GM12878 (cell line): Measurements from ENCODE around the gene AURKA. TPM values are rescaled to one million over a fixed set of nuclear protein-coding genes. Genes with fewer than 3 reads are reported as not detected.

Source experiments
- ATAC-seq: fragments of 200-7000 bp; cut with Tn5 transposase; 3 replicates; pipeline ENCODE4 v1.9.1; 2020; ENCODE audit warnings: mild to moderate bottlenecking, moderate library complexity
- BruUV-seq: library from RNA; stranded (reverse); fragments of 400-500 nt; replicated peaks from 2 replicates; lab custom pipeline; 2021; lab: Mats Ljungman, UMichigan
- CTCF ChIA-PET: fragments of 300-600 bp; sonication (Branson Sonifier 250); formaldehyde crosslinking; extraction: SDS; loops from one replicate; lab custom pipeline; 2021; ENCODE audit warnings: inconsistent platforms; lab: Yijun Ruan, JAX
- POLR2A ChIA-PET: fragments of 350-600 bp; formaldehyde crosslinking; extraction: SDS; loops from one replicate; lab custom pipeline; 2021; ENCODE audit warnings: inconsistent platforms; lab: Charles Lee
- RAD21 ChIA-PET: fragments of 300-600 bp; sonication (Branson Sonifier 250); formaldehyde crosslinking; loops from one replicate; lab custom pipeline; 2023; ENCODE audit warnings: antibody characterized with exemption; ENCODE audit not compliant: unreplicated experiment; lab: Charles Lee
- SMC1A ChIA-PET: fragments of 300-600 bp; sonication (Branson Sonifier 250); formaldehyde crosslinking; loops from one replicate; lab custom pipeline; 2023; ENCODE audit not compliant: unreplicated experiment, uncharacterized antibody; lab: Charles Lee
- DNase-seq: peaks from one replicate; pipeline ENCODE4 v3.0.0-alpha.2; 2011; ENCODE audit warnings: low read depth, low spot score
- FAIRE-seq: peaks from 3 replicates; lab custom pipeline; 2011; peaks lifted over from hg19 to GRCh38; lab: Jason Lieb, UNC
- H2AFZ ChIP-seq: 2 replicates; pipeline ENCODE4 v1.6.0; 2011; ENCODE audit warnings: low read depth, low read length, control low read depth; ENCODE audit not compliant: control insufficient read depth
- H3K27ac ChIP-seq: 2 replicates; pipeline ENCODE4 v1.5.1; 2011; ENCODE audit warnings: control low read depth; ENCODE audit not compliant: control insufficient read depth, insufficient read depth
- H3K27me3 ChIP-seq, 2 experiments: replicated peaks in 1 of 2; 2 replicates each; pipeline versions ENCODE4 v1.6.0 to v1.6.1; 2011; ENCODE audit warnings: low read length in 1 of 2; ENCODE audit not compliant: control insufficient read depth in 2 of 2, insufficient read depth in 2 of 2
- H3K36me3 ChIP-seq, 2 experiments: 2 replicates each; pipeline ENCODE4 v1.5.1; 2011; ENCODE audit warnings: low read length in 1 of 2; ENCODE audit not compliant: control insufficient read depth in 2 of 2, insufficient read depth in 2 of 2
- H3K4me1 ChIP-seq: 2 replicates; pipeline ENCODE4 v1.6.1; 2011; ENCODE audit warnings: mild to moderate bottlenecking, low read length, moderate library complexity, mixed read lengths; ENCODE audit not compliant: control insufficient read depth, insufficient read depth
- H3K4me2 ChIP-seq: 2 replicates; pipeline ENCODE4 v1.6.0; 2011; ENCODE audit warnings: control low read depth; ENCODE audit not compliant: control insufficient read depth, insufficient read depth
- H3K4me3 ChIP-seq: fragments of 200-600 bp; sonication (generic); 2 replicates; pipeline ENCODE4 v1.5.1; 2016
- H3K79me2 ChIP-seq: 2 replicates; pipeline ENCODE4 v1.6.0; 2011; ENCODE audit warnings: low read length; ENCODE audit not compliant: control insufficient read depth, insufficient read depth
- H3K9ac ChIP-seq: 2 replicates; pipeline ENCODE4 v1.8.0; 2011; ENCODE audit warnings: low read length, control low read depth, mixed read lengths; ENCODE audit not compliant: control insufficient read depth, insufficient read depth
- H3K9me3 ChIP-seq: replicated peaks from 3 replicates; pipeline ENCODE4 v1.5.1; 2011; ENCODE audit warnings: mild to moderate bottlenecking, low read length; ENCODE audit not compliant: control insufficient read depth, insufficient read depth
- H4K20me1 ChIP-seq: 2 replicates; pipeline ENCODE4 v1.6.0; 2011; ENCODE audit not compliant: control insufficient read depth, insufficient read depth
- CBX5 ChIP-seq: sonication (generic); IDR thresholded peaks from 2 replicates; pipeline ENCODE4 v1.6.1; 2016; ENCODE audit warnings: low read depth, moderate library complexity, mild to moderate bottlenecking, inconsistent platforms
- CREB1 ChIP-seq: IDR thresholded peaks from 2 replicates; pipeline ENCODE4 v1.6.1; 2012; ENCODE audit warnings: low read depth, mild to moderate bottlenecking, inconsistent platforms
- EGR1 ChIP-seq, 2 experiments: IDR thresholded peaks; 1 replicate in 1 of 2; 2 replicates in 1 of 2; pipeline ENCODE4 v1.6.1; 2011 to 2012; ENCODE audit warnings: low read depth in 2 of 2, low read length in 2 of 2, borderline replicate concordance in 1 of 2, mild to moderate bottlenecking in 1 of 2, moderate library complexity in 1 of 2
- FOXM1 ChIP-seq: IDR thresholded peaks from 2 replicates; pipeline ENCODE4 v1.6.1; 2012; ENCODE audit warnings: low read depth, mild to moderate bottlenecking, inconsistent platforms, low read length, moderate library complexity
- POLR2A ChIP-seq: IDR thresholded peaks from 2 replicates; pipeline ENCODE4 v1.6.1; 2011; ENCODE audit warnings: low read depth, mild to moderate bottlenecking, low read length
- RAD21 ChIP-seq: IDR thresholded peaks from 2 replicates; pipeline ENCODE4 v1.6.1; 2011; ENCODE audit warnings: mild to moderate bottlenecking, low read depth, low read length, moderate library complexity; ENCODE audit not compliant: insufficient read depth
- SUPT20H ChIP-seq: IDR thresholded peaks from 2 replicates; pipeline ENCODE4 v1.6.1; 2011; ENCODE audit warnings: low read depth, mild to moderate bottlenecking, low read length, moderate library complexity, borderline replicate concordance; ENCODE audit not compliant: control insufficient read depth
- TAF1 ChIP-seq: IDR thresholded peaks from 2 replicates; pipeline ENCODE4 v1.6.1; 2011; ENCODE audit warnings: mild to moderate bottlenecking, low read depth, low read length, borderline replicate concordance
- TCF12 ChIP-seq: IDR thresholded peaks from 2 replicates; pipeline ENCODE4 v1.6.1; 2011; ENCODE audit warnings: low read depth, mild to moderate bottlenecking, low read length
- ZSCAN29 ChIP-seq: fragments of 450-650 bp; IDR thresholded peaks from 2 replicates; pipeline ENCODE4 v1.6.1; 2017; ENCODE audit warnings: mild to moderate bottlenecking, moderate library complexity
- WGBS: methylation state at CpG from one replicate; pipeline ENCODE4 v1.1.6; 2016; ENCODE audit warnings: low lambda C conversion rate; ENCODE audit not compliant: insufficient replicate concordance, insufficient coverage; ENCODE audit errors: missing lambda C conversion rate; 5-methylcytosine and 5-hydroxymethylcytosine counted together
- in situ Hi-C: fragments of 300-500 bp; cut with MboI; formaldehyde crosslinking; loops from 9 replicates; pipeline ENCODE4 v1.14.3; 2018; ENCODE audit warnings: mixed read lengths
- intact Hi-C: fragments of 100-400 bp; cut with micrococcal nuclease; formaldehyde crosslinking; loops from one replicate; pipeline ENCODE4 v1.14.2; 2022; ENCODE audit not compliant: unreplicated experiment
- polyA plus RNA-seq, 11 experiments: library from polyadenylated mRNA; depleted of rRNA in 4 of 11; unstranded in 6 of 11; stranded (reverse) in 5 of 11; fragments of >200 nt; fragmentation: Nextera tagmentation in 4 of 11; fragmentation: Illumina TruSeq in 1 of 11; extraction: Ambion mirVana in 4 of 11; extraction: Trizol in 1 of 11; gene quantifications; 1 replicate in 1 of 11; 2 replicates in 10 of 11; pipeline versions ENCODE4 v1.2.1 to v1.2.3, GENCODE V29; 2011 to 2016; ENCODE audit warnings: inconsistent platforms in 2 of 11, missing spikeins in 2 of 11, low read depth in 1 of 11
- total RNA-seq, 4 experiments: library from RNA; depleted of rRNA in 3 of 4; stranded (reverse); fragments of >200 nt in 3 of 4; fragmentation: Illumina TruSeq in 1 of 4; extraction: Trizol in 1 of 4; gene quantifications; 2 replicates each; pipeline versions ENCODE4 v1.2.1 to v1.2.3, GENCODE V29; 2013 to 2021
- TF ChIP-seq, protein P1 (sequence below): IDR thresholded peaks from 2 replicates; pipeline ENCODE4 v1.6.1; 2012; ENCODE audit warnings: low read length, inconsistent platforms
- TF ChIP-seq, protein P2 (sequence below): IDR thresholded peaks from 2 replicates; pipeline ENCODE4 v1.6.1; 2012; ENCODE audit warnings: improper control_type of control experiment, low read depth, low read length; ENCODE audit not compliant: insufficient replicate concordance
- TF ChIP-seq, protein P3 (sequence below): fragments of 450-650 bp; IDR thresholded peaks from 2 replicates; pipeline ENCODE4 v1.6.1; 2017; ENCODE audit warnings: borderline replicate concordance

AURKA gene
- total and polyA plus RNA-seq, 10 of the 15 experiments (the other 5 are each of a cell fraction or from before 2014, with no cell fraction given) = 57.3 to 122 (median 73.4) TPM

DNA sequence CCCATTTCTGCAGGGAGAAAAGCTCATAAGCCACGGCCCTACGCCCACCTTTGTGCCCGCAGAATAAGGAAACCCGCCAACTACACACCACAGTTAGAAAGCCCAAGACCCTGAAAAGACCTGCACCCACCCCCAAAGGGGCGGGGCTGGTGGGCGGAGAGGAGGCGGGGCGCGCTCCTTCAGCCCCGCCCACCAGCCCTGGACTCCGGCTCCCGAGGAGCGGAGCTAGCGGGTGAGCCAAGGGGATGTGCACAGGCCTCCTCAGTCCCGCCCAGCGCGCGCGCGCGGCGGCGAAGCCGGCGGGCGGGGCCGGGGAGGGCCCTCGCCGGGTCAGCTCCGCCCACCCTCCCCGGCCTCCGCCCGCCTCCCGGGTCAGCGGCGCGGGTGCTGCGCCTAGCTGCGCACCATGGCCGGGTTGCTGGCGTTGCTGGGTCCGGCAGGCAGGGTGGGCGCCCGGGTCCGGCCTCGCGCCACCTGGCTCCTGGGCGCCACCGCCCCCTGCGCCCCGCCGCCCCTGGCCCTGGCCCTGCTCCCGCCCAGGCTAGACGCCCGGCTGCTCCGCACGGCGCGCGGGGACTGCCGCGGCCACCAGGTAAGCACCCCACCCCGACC, 33.3 kb downstream of the AURKA start, which contains the start of gene FAM210B:
TSS of gene FAM210B (plus strand) at position 375 of the 612 bp plus-strand sequence. CDS start at position 407, 32 bp downstream.
- no peaks in the 10 kb centered on the region for H4K20me1 ChIP-seq
- FAIRE-seq (no peak), ATAC-seq (peak; percentile 99), DNase-seq (no peak)
- ChIA-PET SMC1A (interaction anchor here (0.7 to 1.5 kb wide), 4 partner anchors 8 to 1257 kb away, joined by 3 to 4 read pairs (median 3); no protein-coding TSS in a partner anchor), POLR2A (interaction anchor here (0.6 to 1.1 kb wide), 3 partner anchors 10 to 669 kb away, joined by 3 to 4 read pairs (median 3); no protein-coding TSS in a partner anchor), RAD21 (interaction anchor here (0.9 to 1.5 kb wide), 4 partner anchors 14 to 33 kb away, joined by 3 to 4 read pairs (median 3); partner anchors contain the start of genes AURKA and CSTF1), CTCF (interaction anchor here (1.2 kb wide), 1 partner anchor 157 kb away, joined by 3 read pairs; no protein-coding TSS in a partner anchor)
- no peaks in the 10 kb centered on the region for H3K27me3 ChIP-seq
- peak within 1 kb of the TSS; percentile 98 for H3K4me2 ChIP-seq
- BruUV-seq = no TSS peak
- H3K36me3 ChIP-seq = no peaks in the 10 kb centered on the region
- no peaks in the 10 kb centered on the region for H3K79me2 ChIP-seq
- H2AFZ ChIP-seq = peak within 1 kb of the TSS; percentile 89
- peak within 1 kb of the TSS; percentile 57 for H3K4me3 ChIP-seq
- in situ Hi-C loops (no loop called here), intact Hi-C loops (no loop called here)
- no peak within 1 kb of the TSS for H3K27ac ChIP-seq
- no peaks in the 10 kb centered on the region for H3K9me3 ChIP-seq
- WGBS = under 1% methylated on average over 25 of the region's 63 CpGs
- peak within 1 kb of the TSS; percentile 57 for H3K9ac ChIP-seq
- H3K4me1 ChIP-seq = no peaks in the 10 kb centered on the region
- TF ChIP-seq EGR1 (IDR thresholded peaks at IDR 0.05; ENCODE audit: borderline replicate concordance in 1 of 2, low read depth in 2 of 2, low read length in 2 of 2) (peak in 1 of 2 experiments; percentile 36; a peak in 1 of 3 replicates), SUPT20H (no peak), RAD21 (no peak), FOXM1 (no peak), CBX5 (no peak), TCF12 (no peak), TAF1 (no peak), CREB1 (no peak), ZSCAN29 (no peak), POLR2A (peak; percentile 51)
- TF ChIP-seq, protein P1, sequence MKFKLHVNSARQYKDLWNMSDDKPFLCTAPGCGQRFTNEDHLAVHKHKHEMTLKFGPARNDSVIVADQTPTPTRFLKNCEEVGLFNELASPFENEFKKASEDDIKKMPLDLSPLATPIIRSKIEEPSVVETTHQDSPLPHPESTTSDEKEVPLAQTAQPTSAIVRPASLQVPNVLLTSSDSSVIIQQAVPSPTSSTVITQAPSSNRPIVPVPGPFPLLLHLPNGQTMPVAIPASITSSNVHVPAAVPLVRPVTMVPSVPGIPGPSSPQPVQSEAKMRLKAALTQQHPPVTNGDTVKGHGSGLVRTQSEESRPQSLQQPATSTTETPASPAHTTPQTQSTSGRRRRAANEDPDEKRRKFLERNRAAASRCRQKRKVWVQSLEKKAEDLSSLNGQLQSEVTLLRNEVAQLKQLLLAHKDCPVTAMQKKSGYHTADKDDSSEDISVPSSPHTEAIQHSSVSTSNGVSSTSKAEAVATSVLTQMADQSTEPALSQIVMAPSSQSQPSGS = no peak
- TF ChIP-seq, protein P2, sequence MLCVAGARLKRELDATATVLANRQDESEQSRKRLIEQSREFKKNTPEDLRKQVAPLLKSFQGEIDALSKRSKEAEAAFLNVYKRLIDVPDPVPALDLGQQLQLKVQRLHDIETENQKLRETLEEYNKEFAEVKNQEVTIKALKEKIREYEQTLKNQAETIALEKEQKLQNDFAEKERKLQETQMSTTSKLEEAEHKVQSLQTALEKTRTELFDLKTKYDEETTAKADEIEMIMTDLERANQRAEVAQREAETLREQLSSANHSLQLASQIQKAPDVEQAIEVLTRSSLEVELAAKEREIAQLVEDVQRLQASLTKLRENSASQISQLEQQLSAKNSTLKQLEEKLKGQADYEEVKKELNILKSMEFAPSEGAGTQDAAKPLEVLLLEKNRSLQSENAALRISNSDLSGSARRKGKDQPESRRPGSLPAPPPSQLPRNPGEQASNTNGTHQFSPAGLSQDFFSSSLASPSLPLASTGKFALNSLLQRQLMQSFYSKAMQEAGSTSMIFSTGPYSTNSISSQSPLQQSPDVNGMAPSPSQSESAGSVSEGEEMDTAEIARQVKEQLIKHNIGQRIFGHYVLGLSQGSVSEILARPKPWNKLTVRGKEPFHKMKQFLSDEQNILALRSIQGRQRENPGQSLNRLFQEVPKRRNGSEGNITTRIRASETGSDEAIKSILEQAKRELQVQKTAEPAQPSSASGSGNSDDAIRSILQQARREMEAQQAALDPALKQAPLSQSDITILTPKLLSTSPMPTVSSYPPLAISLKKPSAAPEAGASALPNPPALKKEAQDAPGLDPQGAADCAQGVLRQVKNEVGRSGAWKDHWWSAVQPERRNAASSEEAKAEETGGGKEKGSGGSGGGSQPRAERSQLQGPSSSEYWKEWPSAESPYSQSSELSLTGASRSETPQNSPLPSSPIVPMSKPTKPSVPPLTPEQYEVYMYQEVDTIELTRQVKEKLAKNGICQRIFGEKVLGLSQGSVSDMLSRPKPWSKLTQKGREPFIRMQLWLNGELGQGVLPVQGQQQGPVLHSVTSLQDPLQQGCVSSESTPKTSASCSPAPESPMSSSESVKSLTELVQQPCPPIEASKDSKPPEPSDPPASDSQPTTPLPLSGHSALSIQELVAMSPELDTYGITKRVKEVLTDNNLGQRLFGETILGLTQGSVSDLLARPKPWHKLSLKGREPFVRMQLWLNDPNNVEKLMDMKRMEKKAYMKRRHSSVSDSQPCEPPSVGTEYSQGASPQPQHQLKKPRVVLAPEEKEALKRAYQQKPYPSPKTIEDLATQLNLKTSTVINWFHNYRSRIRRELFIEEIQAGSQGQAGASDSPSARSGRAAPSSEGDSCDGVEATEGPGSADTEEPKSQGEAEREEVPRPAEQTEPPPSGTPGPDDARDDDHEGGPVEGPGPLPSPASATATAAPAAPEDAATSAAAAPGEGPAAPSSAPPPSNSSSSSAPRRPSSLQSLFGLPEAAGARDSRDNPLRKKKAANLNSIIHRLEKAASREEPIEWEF = no peak
- TF ChIP-seq, protein P3, sequence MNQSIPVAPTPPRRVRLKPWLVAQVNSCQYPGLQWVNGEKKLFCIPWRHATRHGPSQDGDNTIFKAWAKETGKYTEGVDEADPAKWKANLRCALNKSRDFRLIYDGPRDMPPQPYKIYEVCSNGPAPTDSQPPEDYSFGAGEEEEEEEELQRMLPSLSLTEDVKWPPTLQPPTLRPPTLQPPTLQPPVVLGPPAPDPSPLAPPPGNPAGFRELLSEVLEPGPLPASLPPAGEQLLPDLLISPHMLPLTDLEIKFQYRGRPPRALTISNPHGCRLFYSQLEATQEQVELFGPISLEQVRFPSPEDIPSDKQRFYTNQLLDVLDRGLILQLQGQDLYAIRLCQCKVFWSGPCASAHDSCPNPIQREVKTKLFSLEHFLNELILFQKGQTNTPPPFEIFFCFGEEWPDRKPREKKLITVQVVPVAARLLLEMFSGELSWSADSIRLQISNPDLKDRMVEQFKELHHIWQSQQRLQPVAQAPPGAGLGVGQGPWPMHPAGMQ = no peak
